Measurements from ENCODE around the gene STK32A.

The STK32A gene

DNA sequence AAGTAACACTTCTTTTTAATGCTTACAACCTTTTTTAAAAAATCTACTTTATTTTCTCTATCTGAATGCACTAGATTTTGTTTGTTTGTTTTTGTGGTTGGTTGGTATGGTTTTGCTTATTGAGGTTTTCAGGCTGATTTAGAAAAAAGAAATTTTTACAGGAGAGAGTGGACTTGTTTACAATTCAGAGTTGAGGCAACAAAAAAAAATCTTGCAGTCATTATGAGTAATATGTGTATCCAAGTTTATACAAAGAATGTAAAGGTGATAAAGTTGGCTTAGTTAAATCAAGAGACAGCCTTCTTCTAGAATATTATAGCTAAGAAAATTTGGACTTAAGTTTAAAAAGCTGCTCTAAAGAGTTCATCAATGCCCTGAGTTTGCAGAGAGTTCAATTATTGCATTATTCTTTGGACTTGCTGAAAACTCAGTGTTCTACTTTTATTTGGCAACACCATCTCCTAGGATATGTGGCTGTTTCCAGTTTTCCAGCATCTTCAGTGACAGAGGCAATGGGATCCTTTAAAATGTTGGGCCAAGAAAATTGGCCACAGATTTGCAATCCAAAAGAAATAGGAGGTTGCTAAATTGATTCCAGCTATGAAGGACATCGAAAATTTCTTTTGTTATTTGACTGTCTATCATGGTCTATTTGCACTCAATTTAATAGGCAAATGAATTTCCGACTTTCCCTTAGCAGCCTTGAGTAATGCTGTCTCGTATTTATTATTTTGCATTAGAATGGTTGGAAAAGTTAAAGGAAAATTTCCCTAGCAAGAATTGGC, 10.7 kb downstream of the STK32A start:
- TF ChIP-seq, protein P1, sequence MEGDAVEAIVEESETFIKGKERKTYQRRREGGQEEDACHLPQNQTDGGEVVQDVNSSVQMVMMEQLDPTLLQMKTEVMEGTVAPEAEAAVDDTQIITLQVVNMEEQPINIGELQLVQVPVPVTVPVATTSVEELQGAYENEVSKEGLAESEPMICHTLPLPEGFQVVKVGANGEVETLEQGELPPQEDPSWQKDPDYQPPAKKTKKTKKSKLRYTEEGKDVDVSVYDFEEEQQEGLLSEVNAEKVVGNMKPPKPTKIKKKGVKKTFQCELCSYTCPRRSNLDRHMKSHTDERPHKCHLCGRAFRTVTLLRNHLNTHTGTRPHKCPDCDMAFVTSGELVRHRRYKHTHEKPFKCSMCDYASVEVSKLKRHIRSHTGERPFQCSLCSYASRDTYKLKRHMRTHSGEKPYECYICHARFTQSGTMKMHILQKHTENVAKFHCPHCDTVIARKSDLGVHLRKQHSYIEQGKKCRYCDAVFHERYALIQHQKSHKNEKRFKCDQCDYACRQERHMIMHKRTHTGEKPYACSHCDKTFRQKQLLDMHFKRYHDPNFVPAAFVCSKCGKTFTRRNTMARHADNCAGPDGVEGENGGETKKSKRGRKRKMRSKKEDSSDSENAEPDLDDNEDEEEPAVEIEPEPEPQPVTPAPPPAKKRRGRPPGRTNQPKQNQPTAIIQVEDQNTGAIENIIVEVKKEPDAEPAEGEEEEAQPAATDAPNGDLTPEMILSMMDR (IDR thresholded peaks at IDR 0.05; ENCODE audit: extremely low read depth, insufficient read depth, missing control alignments): no peak
- in situ Hi-C loops (cut with MboI; ENCODE audit: low pct_unique_long_range_greater_than_20kb, low sequenced_read_pairs, unreplicated experiment): no loop called here
- DNase-seq (ENCODE audit: low spot score): no peak

GRCh38 chr5:147248561-147248960, 13.7 kb downstream of the STK32A start:
- TF ChIP-seq, protein P1 (IDR thresholded peaks at IDR 0.05; ENCODE audit: extremely low read depth, insufficient read depth, missing control alignments): no peak
- no peak for DNase-seq (ENCODE audit: low spot score)
- in situ Hi-C loops (cut with MboI; ENCODE audit: low pct_unique_long_range_greater_than_20kb, low sequenced_read_pairs, unreplicated experiment): no loop called here

DNA sequence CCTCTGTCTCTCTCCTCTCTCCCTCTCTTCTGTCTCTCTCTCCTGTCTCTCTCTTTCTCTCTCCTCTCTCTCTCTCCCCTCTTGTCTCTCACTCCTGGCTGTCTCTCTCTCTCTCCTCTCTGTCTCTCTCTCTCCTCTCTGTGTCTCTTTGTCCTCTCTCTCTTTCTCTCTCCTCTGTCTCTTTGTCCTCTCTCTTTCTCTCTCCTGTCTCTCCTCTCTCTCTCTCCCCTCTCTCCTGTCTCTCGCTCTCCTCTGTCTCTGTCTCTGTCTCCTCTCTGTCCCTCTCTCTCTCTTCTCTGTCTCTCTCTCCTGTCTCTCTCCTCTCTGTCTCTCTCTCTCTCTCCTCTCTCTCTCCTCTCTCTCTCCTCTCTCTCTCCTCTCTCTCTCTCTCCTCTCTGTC, 25.0 kb downstream of the STK32A start:
- in situ Hi-C loops (cut with MboI; ENCODE audit: low pct_unique_long_range_greater_than_20kb, low sequenced_read_pairs, unreplicated experiment): no loop called here
- TF ChIP-seq, protein P1 (IDR thresholded peaks at IDR 0.05; ENCODE audit: extremely low read depth, insufficient read depth, missing control alignments): no peak
- no peak for DNase-seq (ENCODE audit: low spot score)

- DNase-seq (ENCODE audit: low spot score): no peak
- TF ChIP-seq, protein P1 (IDR thresholded peaks at IDR 0.05; ENCODE audit: extremely low read depth, insufficient read depth, missing control alignments): no peak
- in situ Hi-C loops (cut with MboI; ENCODE audit: low pct_unique_long_range_greater_than_20kb, low sequenced_read_pairs, unreplicated experiment): no loop called here
Measured at GRCh38 chr5:147267082-147267832, 32.4 kb downstream of the STK32A start.

GRCh38 chr5:147276497-147276896, 41.7 kb downstream of the STK32A start:
- TF ChIP-seq, protein P1 (IDR thresholded peaks at IDR 0.05; ENCODE audit: extremely low read depth, insufficient read depth, missing control alignments): no peak
- in situ Hi-C loops (cut with MboI; ENCODE audit: low pct_unique_long_range_greater_than_20kb, low sequenced_read_pairs, unreplicated experiment): no loop called here
- DNase-seq (ENCODE audit: low spot score): no peak

GRCh38 chr5:147286296-147286695, 51.5 kb downstream of the STK32A start:
- DNase-seq (ENCODE audit: low spot score): no peak
- in situ Hi-C loops (cut with MboI; ENCODE audit: low pct_unique_long_range_greater_than_20kb, low sequenced_read_pairs, unreplicated experiment): no loop called here
- TF ChIP-seq, protein P1 (IDR thresholded peaks at IDR 0.05; ENCODE audit: extremely low read depth, insufficient read depth, missing control alignments): no peak
